Coronary artery (tissue), 2 donors: ENCODE data around the gene RARA.

Experiments
- DNase-seq: peaks from one replicate; pipeline ENCODE4 v3.0.0-alpha.2; 2017; ENCODE audit warnings: low spot score
- H3K27ac ChIP-seq, 2 donors: fragments of 200-600 bp; sonication (generic); one replicate each; pipeline ENCODE4 v1.5.1; 2016 to 2019
- H3K4me3 ChIP-seq: fragments of 200-600 bp; sonication (generic); 2 replicates; pipeline ENCODE4 v1.5.1; 2016; ENCODE audit warnings: mild to moderate bottlenecking, moderate library complexity
- TF ChIP-seq, protein P1 (sequence below): fragments of 200-600 bp; sonication (generic); IDR thresholded peaks from one replicate; pipeline ENCODE4 v1.5.1; 2019; ENCODE audit warnings: antibody characterized with exemption

The RARA gene

GRCh38 chr17:40306395-40306794 is 2.6 kb upstream of the RARA start:
- Histone ChIP-seq H3K4me3 (no peak overlapping the region), H3K27ac (peak overlapping the region in 1 of 2 donors; percentile 63)
- peak; percentile 17 for DNase-seq

DNA sequence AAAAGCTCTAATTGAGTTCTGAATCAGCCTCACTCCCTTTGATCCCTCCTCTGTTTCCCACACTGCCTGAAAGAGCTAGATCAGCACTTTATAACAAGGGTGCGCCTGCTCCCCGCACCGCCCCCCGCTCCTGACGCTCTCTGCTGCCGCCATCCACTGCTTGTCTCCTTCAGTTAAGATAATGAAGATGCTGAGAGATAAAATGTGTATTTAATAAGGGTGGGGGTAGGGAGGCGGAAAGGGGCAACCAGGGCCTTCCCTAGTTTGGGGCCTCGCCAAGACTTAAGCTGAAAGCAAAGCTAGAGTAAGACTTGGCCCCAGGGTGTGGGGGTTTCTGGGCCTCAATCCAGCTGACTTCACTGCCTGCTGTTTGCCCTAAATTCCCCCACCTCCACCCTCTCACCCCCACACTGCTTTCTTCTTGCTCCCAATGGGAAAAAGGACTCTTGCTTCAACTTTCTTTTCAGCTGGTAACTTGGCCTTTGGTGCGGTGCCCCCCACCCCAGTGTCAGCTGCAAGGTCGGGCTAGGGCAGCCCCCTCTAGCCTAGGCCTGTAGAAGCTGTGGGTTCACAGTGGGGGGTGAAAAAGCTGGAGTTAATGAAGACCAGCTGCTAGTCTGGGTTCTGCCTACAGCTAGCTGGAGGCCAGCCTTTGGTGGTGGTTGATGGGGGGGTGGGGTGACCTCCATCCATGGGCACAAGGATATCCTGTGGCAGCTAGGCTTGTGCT is 1.8 kb upstream of the RARA start:
- DNase-seq = peak; percentile 73
- no peak overlapping the region for H3K4me3 ChIP-seq
- H3K27ac ChIP-seq = peak overlapping the region in 1 of 2 donors; percentile 63
- TF ChIP-seq, protein P1, sequence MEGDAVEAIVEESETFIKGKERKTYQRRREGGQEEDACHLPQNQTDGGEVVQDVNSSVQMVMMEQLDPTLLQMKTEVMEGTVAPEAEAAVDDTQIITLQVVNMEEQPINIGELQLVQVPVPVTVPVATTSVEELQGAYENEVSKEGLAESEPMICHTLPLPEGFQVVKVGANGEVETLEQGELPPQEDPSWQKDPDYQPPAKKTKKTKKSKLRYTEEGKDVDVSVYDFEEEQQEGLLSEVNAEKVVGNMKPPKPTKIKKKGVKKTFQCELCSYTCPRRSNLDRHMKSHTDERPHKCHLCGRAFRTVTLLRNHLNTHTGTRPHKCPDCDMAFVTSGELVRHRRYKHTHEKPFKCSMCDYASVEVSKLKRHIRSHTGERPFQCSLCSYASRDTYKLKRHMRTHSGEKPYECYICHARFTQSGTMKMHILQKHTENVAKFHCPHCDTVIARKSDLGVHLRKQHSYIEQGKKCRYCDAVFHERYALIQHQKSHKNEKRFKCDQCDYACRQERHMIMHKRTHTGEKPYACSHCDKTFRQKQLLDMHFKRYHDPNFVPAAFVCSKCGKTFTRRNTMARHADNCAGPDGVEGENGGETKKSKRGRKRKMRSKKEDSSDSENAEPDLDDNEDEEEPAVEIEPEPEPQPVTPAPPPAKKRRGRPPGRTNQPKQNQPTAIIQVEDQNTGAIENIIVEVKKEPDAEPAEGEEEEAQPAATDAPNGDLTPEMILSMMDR = no peak

More at GRCh38 chr17:40306395-40306794, 2.6 kb upstream of the RARA start:
- TF ChIP-seq, protein P1 = no peak

GRCh38 chr17:40307740-40308239 is 1.2 kb upstream of the RARA start:
- H3K4me3 ChIP-seq = no peak overlapping the region
- H3K27ac ChIP-seq = peak overlapping the region in 1 of 2 donors; percentile 63
- DNase-seq = peak; percentile 67
- TF ChIP-seq, protein P1 = no peak

DNA sequence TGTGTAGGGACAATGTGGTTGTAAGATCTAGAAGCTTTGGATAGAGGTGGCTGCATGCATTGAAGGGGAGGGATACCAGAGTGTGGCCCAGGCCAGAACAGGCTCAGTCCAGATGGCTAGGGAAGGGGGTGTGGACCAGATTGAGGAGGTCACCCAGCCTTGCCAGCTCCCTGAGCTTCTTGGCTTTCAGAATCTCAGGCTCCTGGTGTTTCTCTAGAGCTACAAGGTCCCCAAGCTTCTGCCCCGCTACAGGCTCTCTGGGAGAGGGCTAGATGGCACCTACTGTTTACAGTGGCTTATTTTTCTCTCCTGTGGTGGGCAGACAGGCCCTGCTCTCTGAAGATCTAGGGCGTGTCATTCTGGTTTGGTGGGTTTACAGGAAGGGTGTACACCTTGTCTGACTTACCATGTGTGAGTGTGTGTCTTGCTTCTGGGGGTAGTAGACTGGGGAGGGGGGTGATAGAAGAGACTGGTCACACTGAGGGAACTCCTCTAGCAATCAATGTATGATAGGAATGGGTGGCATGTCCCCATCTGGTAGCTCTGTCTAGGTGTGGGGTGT is 1.1 kb downstream of the RARA start:
- peak; percentile 70 for DNase-seq

DNA sequence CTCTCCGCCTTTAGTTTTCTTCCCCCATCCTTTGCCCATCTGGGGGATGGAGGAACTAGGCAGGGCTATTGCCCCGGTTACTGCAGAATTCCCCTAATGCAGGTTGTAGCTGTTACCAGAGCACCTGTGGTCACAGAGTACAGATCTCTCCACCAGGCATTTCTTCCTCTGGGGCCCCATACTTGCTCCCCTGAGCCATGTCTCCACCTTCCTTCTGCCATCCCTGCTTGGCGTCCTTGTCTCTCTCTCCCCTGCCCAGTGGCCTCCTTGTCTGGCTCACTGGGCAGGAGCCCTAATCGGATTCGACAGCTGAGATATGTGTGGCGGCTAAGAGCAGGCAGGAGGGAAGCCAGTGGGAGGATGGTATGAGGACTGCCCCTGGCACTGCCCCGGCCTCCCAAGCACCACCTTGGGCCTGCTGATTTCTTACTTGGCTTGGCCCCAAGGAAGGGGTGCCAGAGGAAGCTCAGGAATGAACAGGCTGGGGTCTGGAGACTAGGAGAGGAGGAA is 2.0 kb downstream of the RARA start:
- TF ChIP-seq, protein P1 = no peak
- H3K4me3 ChIP-seq = no peak overlapping the region
- peak overlapping the region; percentile 81 to 92 for H3K27ac ChIP-seq
- peak; percentile 70 for DNase-seq

More for the DNA sequence above, 1.1 kb downstream of the RARA start:
- peak overlapping the region; percentile 81 to 92 for H3K27ac ChIP-seq
- H3K4me3 ChIP-seq = peak overlapping the region; percentile 74
- TF ChIP-seq, protein P1 = no peak

- TF ChIP-seq, protein P1 = no peak
- H3K27ac ChIP-seq = peak overlapping the region; percentile 81 to 92
- DNase-seq = no peak
- no peak overlapping the region for H3K4me3 ChIP-seq
These were observed 2.6 kb downstream of the RARA start for GRCh38 chr17:40311575-40311974.
